Pancreas (tissue), 10 donors: ENCODE data around the gene RNF208. TPM values are rescaled to one million over a fixed set of nuclear protein-coding genes. Genes with fewer than 3 reads are reported as not detected.
A peak's percentile ranks its signal among the peaks of the same experiment; 100 is the strongest.

Source experiments
- ATAC-seq, 4 donors: fragments of 200-7000 bp; cut with Tn5 transposase; one replicate each; pipeline versions ENCODE4 v1.8.0 to v1.9.1; 2020; ENCODE audit warnings: mild to moderate bottlenecking in 4 of 4, moderate library complexity in 4 of 4
- DNase-seq, 6 donors: peaks; one replicate each; pipeline ENCODE4 v3.0.0-alpha.2; 2020
- FAIRE-seq: peaks from 2 replicates; lab custom pipeline; 2012; peaks lifted over from hg19 to GRCh38; lab: Jason Lieb, UNC
- H3K27ac ChIP-seq, 4 donors: fragments of 200-600 bp; sonication (generic); 1 replicate in 3 of 4; 2 replicates in 1 of 4; pipeline versions ENCODE4 v1.5.0 to v1.8.0; 2020
- H3K27me3 ChIP-seq, 4 donors: fragments of 200-600 bp; one replicate each; pipeline ENCODE4 v1.8.0; 2021
- H3K36me3 ChIP-seq, 3 donors: fragments of 200-600 bp; sonication (generic) in 1 of 3; one replicate each; pipeline versions ENCODE4 v1.5.0 to v1.8.0; 2020 to 2021
- H3K4me1 ChIP-seq, 3 donors: fragments of 200-600 bp; one replicate each; pipeline ENCODE4 v1.8.0; 2021
- H3K4me3 ChIP-seq, 4 donors: fragments of 200-600 bp; sonication (generic) in 2 of 4; one replicate each; pipeline versions ENCODE4 v1.5.0 to v1.8.0; 2020 to 2021
- H3K9me3 ChIP-seq, 4 donors: fragments of 200-600 bp; one replicate each; pipeline ENCODE4 v1.8.0; 2021
- WGBS, 2 donors: extraction: QIAGEN DNeasy Blood & Tissue Kit; methylation state at CpG; one replicate each; pipeline ENCODE4 v1.1.7; 2013; 5-methylcytosine and 5-hydroxymethylcytosine counted together
- intact Hi-C, 3 donors: fragments of 100-400 bp; cut with DNase I; formaldehyde crosslinking; loops; one replicate each; pipeline versions ENCODE4 v1.11.1 to v1.14.2; 2022
- polyA plus RNA-seq, 2 donors: library from polyadenylated mRNA; stranded (reverse); fragments of 200-250 nt; gene quantifications; one replicate each; pipeline ENCODE4 v1.2.3, GENCODE V29; 2013
- total RNA-seq, 6 donors: library from RNA; stranded (reverse); fragmentation: NEBNext Ultra II Directional in 4 of 6; extraction: Animal tissue kit (Norgen Biotek cat#: 25700) in 4 of 6; gene quantifications; one replicate each; pipeline versions ENCODE4 v1.2.1 to v1.2.4, GENCODE V29; 2021 to 2023
- TF ChIP-seq, protein P1 (sequence below), 4 donors: fragments of 200-600 bp; sonication (generic) in 3 of 4; IDR thresholded peaks; one replicate each; pipeline versions ENCODE4 v1.5.0 to v1.8.0; 2021; ENCODE audit warnings: antibody characterized with exemption in 4 of 4
- donor health status: healthy with polysubstance abuse.
- donor health status: DM: no; HTN: no; CAD: no; lungs with moderate emphysema.
- donor health status: DM: no; HTN: no; CAD: no.
- donor health status: control.
- donor health status: control.
- donor health status: Bipolar disorder and iron deficiency.
- donor health status: DM: yes; HTN: yes; CAD: no.
- donor health status: DM: no; HTN: no; CAD: no.
- donor health status: DM: no; HTN: no; CAD: no.
- donor health status: DM: yes; HTN: yes; CAD: no.

RNF208 gene
- total and polyA plus RNA-seq, 8 donors = 3.3 to 20.7 (median 3.4) TPM

DNA sequence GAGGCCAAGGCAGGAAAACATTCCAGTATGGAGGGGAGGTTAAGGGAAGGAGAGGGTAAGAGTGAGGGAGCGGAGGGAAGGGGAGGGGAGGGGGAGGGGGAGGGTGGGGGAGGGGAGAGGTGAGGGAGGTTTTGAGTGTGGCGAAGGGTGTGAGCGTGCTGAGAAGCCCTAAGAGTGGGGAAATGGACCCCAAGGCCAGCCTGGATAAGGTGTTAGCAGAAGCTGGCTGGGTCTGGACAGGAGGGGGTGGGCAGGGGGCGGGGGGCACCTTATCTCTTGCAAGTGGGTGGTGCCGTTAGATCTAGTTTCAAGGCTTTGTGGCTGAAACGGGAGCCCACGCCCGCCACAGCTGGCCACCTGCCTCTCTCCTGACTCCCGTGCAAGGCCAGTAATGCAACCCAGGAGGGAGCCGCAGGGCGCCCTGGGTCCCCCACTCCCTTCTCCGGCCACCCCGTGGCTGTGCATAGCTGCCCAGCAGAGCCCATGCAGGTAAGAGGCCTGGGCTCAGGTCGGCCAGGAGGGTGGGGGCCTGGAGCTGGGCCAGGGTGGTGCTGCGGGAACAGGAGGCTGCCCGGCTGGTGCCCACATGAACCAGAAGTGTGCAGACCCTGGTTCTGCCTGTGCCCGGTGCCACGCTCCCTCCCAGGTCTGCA is 5.9 kb upstream of the RNF208 start:
- WGBS, 2 donors = 15 to 17% methylated on average over 17 to 18 of the region's 18 CpGs
- no peak overlapping the region for H3K4me3 ChIP-seq
- peak overlapping the region in 1 of 4 donors; percentile 70 for H3K27ac ChIP-seq
- ATAC-seq (no peak), FAIRE-seq (no peak), DNase-seq (peak in 1 of 6 donors; percentile 70)
- no peaks in the 10 kb centered on the region for H3K36me3 ChIP-seq
- peaks cover 7 to 16% (median 11%) of the 10 kb centered on the region in 3 donors for H3K4me1 ChIP-seq
- TF ChIP-seq, protein P1, sequence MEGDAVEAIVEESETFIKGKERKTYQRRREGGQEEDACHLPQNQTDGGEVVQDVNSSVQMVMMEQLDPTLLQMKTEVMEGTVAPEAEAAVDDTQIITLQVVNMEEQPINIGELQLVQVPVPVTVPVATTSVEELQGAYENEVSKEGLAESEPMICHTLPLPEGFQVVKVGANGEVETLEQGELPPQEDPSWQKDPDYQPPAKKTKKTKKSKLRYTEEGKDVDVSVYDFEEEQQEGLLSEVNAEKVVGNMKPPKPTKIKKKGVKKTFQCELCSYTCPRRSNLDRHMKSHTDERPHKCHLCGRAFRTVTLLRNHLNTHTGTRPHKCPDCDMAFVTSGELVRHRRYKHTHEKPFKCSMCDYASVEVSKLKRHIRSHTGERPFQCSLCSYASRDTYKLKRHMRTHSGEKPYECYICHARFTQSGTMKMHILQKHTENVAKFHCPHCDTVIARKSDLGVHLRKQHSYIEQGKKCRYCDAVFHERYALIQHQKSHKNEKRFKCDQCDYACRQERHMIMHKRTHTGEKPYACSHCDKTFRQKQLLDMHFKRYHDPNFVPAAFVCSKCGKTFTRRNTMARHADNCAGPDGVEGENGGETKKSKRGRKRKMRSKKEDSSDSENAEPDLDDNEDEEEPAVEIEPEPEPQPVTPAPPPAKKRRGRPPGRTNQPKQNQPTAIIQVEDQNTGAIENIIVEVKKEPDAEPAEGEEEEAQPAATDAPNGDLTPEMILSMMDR (IDR thresholded peaks at IDR 0.05) = no peak
- intact Hi-C loops = no loop called here
- H3K27me3 ChIP-seq = no peaks in the 10 kb centered on the region
- no peaks in the 10 kb centered on the region for H3K9me3 ChIP-seq

DNA sequence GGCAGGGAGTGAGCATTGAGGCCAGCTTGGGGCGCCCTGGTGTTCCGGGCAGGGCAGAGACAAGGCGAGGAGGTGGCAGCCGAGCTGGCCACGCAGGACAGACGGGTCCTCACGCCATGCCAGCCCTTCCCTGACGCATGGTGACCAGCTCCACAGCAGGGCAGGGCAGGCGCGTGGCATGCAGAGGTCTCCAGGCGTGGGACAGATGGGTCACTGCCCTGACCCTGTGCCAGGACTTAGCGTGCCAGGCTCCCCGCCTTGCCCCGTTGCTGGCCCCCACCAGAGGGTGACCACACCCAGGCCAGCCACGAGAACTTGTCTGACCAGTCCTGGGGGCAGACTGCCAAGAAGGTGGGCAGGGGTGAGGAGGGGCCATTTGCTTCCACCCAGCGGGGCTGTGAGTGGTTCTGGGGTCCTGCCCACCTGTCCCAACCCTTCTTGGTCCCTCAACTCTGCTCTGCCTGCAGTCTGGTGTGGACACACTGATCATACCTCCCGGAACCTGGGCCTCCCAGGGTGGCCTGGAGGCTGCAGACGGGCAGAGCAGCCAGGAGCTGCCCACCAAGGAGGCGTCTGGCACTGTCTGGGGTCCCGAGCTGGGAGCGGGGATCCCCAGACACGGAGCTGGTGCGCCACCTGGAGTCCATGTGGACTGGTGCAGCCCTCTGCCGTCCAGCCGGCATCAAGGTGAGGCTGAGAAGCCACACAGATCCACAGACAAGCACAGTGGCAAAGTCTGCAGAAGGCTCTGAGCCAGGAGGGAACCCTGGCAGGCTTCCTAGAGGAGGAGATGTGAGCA is 5.2 kb upstream of the RNF208 start, which contains the start of gene RNF224:
RNF224 (plus strand) TSS at position 449 of the 799 bp plus-strand sequence. CDS start 834 bp downstream, outside the sequence.
- FAIRE-seq = no peak
- WGBS, 2 donors = 10 to 12% methylated on average over 23 to 25 of the region's 25 CpGs
- no peaks in the 10 kb centered on the region for H3K9me3 ChIP-seq
- H3K4me1 ChIP-seq = peaks cover 12 to 20% (median 17%) of the 10 kb centered on the region in 3 donors
- no peak within 1 kb of the TSS for H3K4me3 ChIP-seq
- H3K27me3 ChIP-seq = no peaks in the 10 kb centered on the region
- H3K27ac ChIP-seq = peak within 1 kb of the TSS; percentile 63 to 81 (median 72)
- intact Hi-C loops = no loop called here
- ATAC-seq = peak; percentile 57 to 71 (median 67)
- DNase-seq = peak; percentile 84 to 95 (median 92)
- TF ChIP-seq, protein P1 (IDR thresholded peaks at IDR 0.05) = peak; percentile 84 to 94 (median 86)
- no peaks in the 10 kb centered on the region for H3K36me3 ChIP-seq

DNA sequence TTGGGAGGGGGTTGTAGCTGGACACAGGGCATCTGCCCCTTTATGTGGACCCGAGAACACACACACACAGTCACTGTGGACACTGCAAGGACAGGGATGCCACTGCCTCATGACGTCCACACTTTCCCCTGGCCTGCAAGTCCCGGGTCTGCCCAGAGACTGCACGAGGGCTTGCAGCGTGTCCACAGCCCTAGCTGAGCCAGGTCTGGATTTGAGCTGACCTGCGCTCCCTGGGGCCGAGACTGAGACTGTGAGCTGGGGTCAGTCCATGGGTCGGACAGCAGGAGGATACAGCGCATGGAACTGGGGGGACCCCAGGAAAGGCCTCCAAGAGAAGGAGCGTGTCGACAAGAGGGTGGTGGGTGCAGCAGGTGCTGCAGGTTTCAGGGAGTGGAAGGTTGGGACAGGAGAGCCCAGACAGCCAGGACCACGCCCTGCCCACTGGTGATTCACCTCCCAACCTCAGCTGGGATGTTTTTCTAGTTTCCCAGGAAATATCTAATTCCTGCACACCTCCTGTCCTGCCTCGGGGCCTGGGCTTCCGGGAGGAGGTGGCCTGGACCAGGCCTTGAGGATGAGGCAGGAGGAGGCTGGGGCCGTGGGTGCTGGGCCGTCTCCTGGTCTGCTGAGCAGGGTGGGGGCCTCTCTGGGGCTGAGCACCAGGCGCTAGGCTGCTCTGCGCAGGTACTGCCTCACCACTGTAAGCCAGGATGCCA is 4.5 kb upstream of the RNF208 start:
- Histone ChIP-seq H3K4me3 (no peak overlapping the region), H3K27me3 (no peaks in the 10 kb centered on the region), H3K36me3 (no peaks in the 10 kb centered on the region), H3K9me3 (no peaks in the 10 kb centered on the region), H3K27ac (peak overlapping the region; percentile 63 to 81 (median 72)), H3K4me1 (peaks cover 12 to 20% (median 17%) of the 10 kb centered on the region in 3 donors)
- peak in 2 of 6 donors; percentile 41 to 72 for DNase-seq
- WGBS, 2 donors = 62 to 68% methylated on average over 18 of the region's 18 CpGs
- TF ChIP-seq, protein P1 (IDR thresholded peaks at IDR 0.05) = no peak
- intact Hi-C loops = no loop called here
- FAIRE-seq = no peak
- ATAC-seq = no peak

DNA sequence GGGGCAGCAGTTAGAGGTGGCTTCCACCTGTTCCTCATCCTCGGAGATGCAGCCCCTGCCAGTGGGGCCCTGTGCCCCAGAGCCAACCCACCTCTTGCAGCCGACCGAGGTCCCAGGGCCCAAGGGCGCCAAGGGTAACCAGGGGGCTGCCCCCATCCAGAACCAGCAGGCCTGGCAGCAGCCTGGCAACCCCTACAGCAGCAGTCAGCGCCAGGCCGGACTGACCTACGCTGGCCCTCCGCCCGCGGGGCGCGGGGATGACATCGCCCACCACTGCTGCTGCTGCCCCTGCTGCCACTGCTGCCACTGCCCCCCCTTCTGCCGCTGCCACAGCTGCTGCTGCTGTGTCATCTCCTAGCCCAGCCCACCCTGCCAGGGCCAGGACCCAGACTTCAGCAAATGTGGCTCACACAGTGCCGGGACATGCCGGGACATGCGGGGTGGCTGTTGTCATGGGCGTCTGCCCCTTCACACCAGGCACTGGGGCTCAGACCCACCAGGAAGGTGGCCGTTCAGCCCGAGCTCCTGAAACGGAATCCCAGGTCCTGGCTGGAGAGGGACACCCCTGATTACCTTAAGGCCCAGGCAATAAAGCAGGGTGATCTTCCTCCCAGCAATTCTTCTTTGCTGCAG is 3.8 kb upstream of the RNF208 start:
- H3K27me3 ChIP-seq = no peaks in the 10 kb centered on the region
- 79 to 82% methylated on average over 18 to 21 of the region's 21 CpGs for WGBS, 2 donors
- H3K9me3 ChIP-seq = no peaks in the 10 kb centered on the region
- peak overlapping the region in 1 of 4 donors; percentile 73 for H3K27ac ChIP-seq
- ATAC-seq (no peak), DNase-seq (peak in 1 of 6 donors; percentile 54), FAIRE-seq (no peak)
- intact Hi-C loops = no loop called here
- no peaks in the 10 kb centered on the region for H3K36me3 ChIP-seq
- TF ChIP-seq, protein P1 (IDR thresholded peaks at IDR 0.05) = no peak
- peaks cover 12 to 20% (median 17%) of the 10 kb centered on the region in 3 donors for H3K4me1 ChIP-seq
- H3K4me3 ChIP-seq = no peak overlapping the region
